T47D (cell line): ENCODE measurements around the gene PHLDB2.

Source experiments
- DNase-seq, 2 experiments: peaks; one replicate each; pipeline versions ENCODE4 v3.0.0 to v3.0.0-alpha.2; 2011 to 2012; ENCODE audit warnings: low read depth in 1 of 2, low spot score in 1 of 2
- JUND ChIP-seq: IDR thresholded peaks from 2 replicates; pipeline ENCODE4 v1.6.1; 2012; ENCODE audit warnings: low read depth
- in situ Hi-C: cut with HindIII; loops from 2 replicates; pipeline ENCODE4 v1.10.0; 2016; ENCODE audit warnings: low sequenced_read_pairs, low pct_unique_long_range_greater_than_20kb

Gene PHLDB2

GRCh38 chr3:111828530-111828929, 30.5 kb upstream of the PHLDB2 start:
- in situ Hi-C loops, result no loop called here
- TF ChIP-seq JUND, result no peak
- DNase-seq, result no peak

- TF ChIP-seq JUND, result no peak
- DNase-seq, result no peak
- in situ Hi-C loops, result no loop called here
Observed at GRCh38 chr3:111829023-111829422, 30.0 kb upstream of the PHLDB2 start.

GRCh38 chr3:111831840-111832239, 27.2 kb upstream of the PHLDB2 start:
- in situ Hi-C loops, result no loop called here
- peak in 1 of 2 experiments; percentile 6 for DNase-seq
- no peak for TF ChIP-seq JUND

- DNase-seq, result no peak
- TF ChIP-seq JUND, result no peak
- in situ Hi-C loops, result no loop called here
Observed at GRCh38 chr3:111837112-111837511, 22.0 kb upstream of the PHLDB2 start.

GRCh38 chr3:111838133-111838532, 20.9 kb upstream of the PHLDB2 start:
- no peak for TF ChIP-seq JUND
- in situ Hi-C loops, result no loop called here
- DNase-seq, result peak in 1 of 2 experiments; percentile 46

- no peak for DNase-seq
- in situ Hi-C loops, result no loop called here
- TF ChIP-seq JUND, result no peak
Observed at GRCh38 chr3:111846039-111846438, 13.0 kb upstream of the PHLDB2 start.

- in situ Hi-C loops, result no loop called here
- DNase-seq, result no peak
- no peak for TF ChIP-seq JUND
Observed at GRCh38 chr3:111846717-111847116, 12.3 kb upstream of the PHLDB2 start.

GRCh38 chr3:111848283-111848682, 10.8 kb upstream of the PHLDB2 start:
- no peak for TF ChIP-seq JUND
- no peak for DNase-seq
- in situ Hi-C loops, result no loop called here

GRCh38 chr3:111848778-111849177, 10.3 kb upstream of the PHLDB2 start:
- no peak for DNase-seq
- no peak for TF ChIP-seq JUND
- in situ Hi-C loops, result no loop called here

- no peak for TF ChIP-seq JUND
- in situ Hi-C loops, result no loop called here
- DNase-seq, result no peak
Observed at GRCh38 chr3:111850537-111850936, 8.5 kb upstream of the PHLDB2 start.

GRCh38 chr3:111851511-111851954, 7.5 kb upstream of the PHLDB2 start:
- in situ Hi-C loops, result no loop called here
- DNase-seq, result peak in 1 of 2 experiments; percentile 39
- TF ChIP-seq JUND, result no peak

- in situ Hi-C loops, result no loop called here
- no peak for TF ChIP-seq JUND
- DNase-seq, result no peak
Observed at GRCh38 chr3:111852540-111852939, 6.5 kb upstream of the PHLDB2 start.

- in situ Hi-C loops, result no loop called here
- TF ChIP-seq JUND, result no peak
- no peak for DNase-seq
Observed at GRCh38 chr3:111853068-111853467, 6.0 kb upstream of the PHLDB2 start.

GRCh38 chr3:111854990-111855389, 4.1 kb upstream of the PHLDB2 start:
- in situ Hi-C loops, result no loop called here
- DNase-seq, result no peak
- TF ChIP-seq JUND, result no peak

- no peak for TF ChIP-seq JUND
- DNase-seq, result peak; percentile 15 to 46
- in situ Hi-C loops, result no loop called here
Observed at GRCh38 chr3:111856501-111856900, 2.6 kb upstream of the PHLDB2 start.
